Pancreas (tissue), 10 donors: ENCODE data around the gene EDN1. TPM values are rescaled to one million over a fixed set of nuclear protein-coding genes. Genes with fewer than 3 reads are reported as not detected.
"Not testable (repeated sequence)": the region's sequence is repeated elsewhere in the genome, so short reads cannot be mapped to it uniquely, and the experiment has no call there.

Experiments
- ATAC-seq, 4 donors: fragments of 200-7000 bp; cut with Tn5 transposase; one replicate each; pipeline versions ENCODE4 v1.8.0 to v1.9.1; 2020; ENCODE audit warnings: mild to moderate bottlenecking in 4 of 4, moderate library complexity in 4 of 4
- DNase-seq, 6 donors: peaks; one replicate each; pipeline ENCODE4 v3.0.0-alpha.2; 2020
- FAIRE-seq: peaks from 2 replicates; lab custom pipeline; 2012; peaks lifted over from hg19 to GRCh38; lab: Jason Lieb, UNC
- H3K27ac ChIP-seq, 4 donors: fragments of 200-600 bp; sonication (generic); 1 replicate in 3 of 4; 2 replicates in 1 of 4; pipeline versions ENCODE4 v1.5.0 to v1.8.0; 2020
- H3K27me3 ChIP-seq, 4 donors: fragments of 200-600 bp; one replicate each; pipeline ENCODE4 v1.8.0; 2021
- H3K36me3 ChIP-seq, 3 donors: fragments of 200-600 bp; sonication (generic) in 1 of 3; one replicate each; pipeline versions ENCODE4 v1.5.0 to v1.8.0; 2020 to 2021
- H3K4me1 ChIP-seq, 3 donors: fragments of 200-600 bp; one replicate each; pipeline ENCODE4 v1.8.0; 2021
- H3K4me3 ChIP-seq, 4 donors: fragments of 200-600 bp; sonication (generic) in 2 of 4; one replicate each; pipeline versions ENCODE4 v1.5.0 to v1.8.0; 2020 to 2021
- H3K9me3 ChIP-seq, 4 donors: fragments of 200-600 bp; one replicate each; pipeline ENCODE4 v1.8.0; 2021
- WGBS, 2 donors: extraction: QIAGEN DNeasy Blood & Tissue Kit; methylation state at CpG; one replicate each; pipeline ENCODE4 v1.1.7; 2013; 5-methylcytosine and 5-hydroxymethylcytosine counted together
- intact Hi-C, 3 donors: fragments of 100-400 bp; cut with DNase I; formaldehyde crosslinking; loops; one replicate each; pipeline versions ENCODE4 v1.11.1 to v1.14.2; 2022
- polyA plus RNA-seq, 2 donors: library from polyadenylated mRNA; stranded (reverse); fragments of 200-250 nt; gene quantifications; one replicate each; pipeline ENCODE4 v1.2.3, GENCODE V29; 2013
- total RNA-seq, 6 donors: library from RNA; stranded (reverse); fragmentation: NEBNext Ultra II Directional in 4 of 6; extraction: Animal tissue kit (Norgen Biotek cat#: 25700) in 4 of 6; gene quantifications; one replicate each; pipeline versions ENCODE4 v1.2.1 to v1.2.4, GENCODE V29; 2021 to 2023
- TF ChIP-seq, protein P1 (sequence below), 4 donors: fragments of 200-600 bp; sonication (generic) in 3 of 4; IDR thresholded peaks; one replicate each; pipeline versions ENCODE4 v1.5.0 to v1.8.0; 2021; ENCODE audit warnings: antibody characterized with exemption in 4 of 4
- donor health status: healthy with polysubstance abuse.
- donor health status: DM: no; HTN: no; CAD: no; lungs with moderate emphysema.
- donor health status: DM: no; HTN: no; CAD: no.
- donor health status: control.
- donor health status: control.
- donor health status: Bipolar disorder and iron deficiency.
- donor health status: DM: yes; HTN: yes; CAD: no.
- donor health status: DM: no; HTN: no; CAD: no.
- donor health status: DM: no; HTN: no; CAD: no.
- donor health status: DM: yes; HTN: yes; CAD: no.

The EDN1 gene
- total and polyA plus RNA-seq, 8 donors, result 2.4 to 16.0 (median 5.0) TPM

- peak in 5 of 6 donors; percentile 41 to 70 (median 57) for DNase-seq
- no peaks in the 10 kb centered on the region for H3K9me3 ChIP-seq
- H3K27ac ChIP-seq, result peak overlapping the region; percentile 51 to 78 (median 64)
- no peak for FAIRE-seq
- H3K36me3 ChIP-seq, result no peaks in the 10 kb centered on the region
- no peak overlapping the region for H3K4me3 ChIP-seq
- intact Hi-C loops, result no loop called here
- ATAC-seq, result peak; percentile 82 to 92 (median 86)
- no peaks in the 10 kb centered on the region for H3K27me3 ChIP-seq
- WGBS, 2 donors, result 20 to 21% methylated on average over 8 of the region's 8 CpGs
- peaks cover 0 to 12% (median 5%) of the 10 kb centered on the region in 3 donors for H3K4me1 ChIP-seq
- TF ChIP-seq, protein P1, sequence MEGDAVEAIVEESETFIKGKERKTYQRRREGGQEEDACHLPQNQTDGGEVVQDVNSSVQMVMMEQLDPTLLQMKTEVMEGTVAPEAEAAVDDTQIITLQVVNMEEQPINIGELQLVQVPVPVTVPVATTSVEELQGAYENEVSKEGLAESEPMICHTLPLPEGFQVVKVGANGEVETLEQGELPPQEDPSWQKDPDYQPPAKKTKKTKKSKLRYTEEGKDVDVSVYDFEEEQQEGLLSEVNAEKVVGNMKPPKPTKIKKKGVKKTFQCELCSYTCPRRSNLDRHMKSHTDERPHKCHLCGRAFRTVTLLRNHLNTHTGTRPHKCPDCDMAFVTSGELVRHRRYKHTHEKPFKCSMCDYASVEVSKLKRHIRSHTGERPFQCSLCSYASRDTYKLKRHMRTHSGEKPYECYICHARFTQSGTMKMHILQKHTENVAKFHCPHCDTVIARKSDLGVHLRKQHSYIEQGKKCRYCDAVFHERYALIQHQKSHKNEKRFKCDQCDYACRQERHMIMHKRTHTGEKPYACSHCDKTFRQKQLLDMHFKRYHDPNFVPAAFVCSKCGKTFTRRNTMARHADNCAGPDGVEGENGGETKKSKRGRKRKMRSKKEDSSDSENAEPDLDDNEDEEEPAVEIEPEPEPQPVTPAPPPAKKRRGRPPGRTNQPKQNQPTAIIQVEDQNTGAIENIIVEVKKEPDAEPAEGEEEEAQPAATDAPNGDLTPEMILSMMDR (IDR thresholded peaks at IDR 0.05), result no peak
Observed at GRCh38 chr6:12313992-12314589, 23.9 kb downstream of the EDN1 start.

- no peaks in the 10 kb centered on the region for H3K36me3 ChIP-seq
- peaks cover 0 to 12% (median 5%) of the 10 kb centered on the region in 3 donors for H3K4me1 ChIP-seq
- ATAC-seq (no peak), DNase-seq (no peak), FAIRE-seq (no peak)
- H3K27me3 ChIP-seq, result no peaks in the 10 kb centered on the region
- H3K9me3 ChIP-seq, result no peaks in the 10 kb centered on the region
- peak overlapping the region; percentile 51 to 78 (median 64) for H3K27ac ChIP-seq
- no peak overlapping the region for H3K4me3 ChIP-seq
- intact Hi-C loops, result no loop called here
- WGBS, 2 donors, result 89% methylated on average over 5 of the region's 5 CpGs
- TF ChIP-seq, protein P1 (IDR thresholded peaks at IDR 0.05), result no peak
Observed at GRCh38 chr6:12314751-12315150, 24.6 kb downstream of the EDN1 start.

- intact Hi-C loops, result no loop called here
- Histone ChIP-seq H3K4me3 (no peak overlapping the region), H3K27me3 (no peaks in the 10 kb centered on the region), H3K36me3 (no peaks in the 10 kb centered on the region), H3K9me3 (no peaks in the 10 kb centered on the region), H3K27ac (peak overlapping the region in 2 of 4 donors; percentile 70 to 78), H3K4me1 (peaks cover 0 to 9% (median 5%) of the 10 kb centered on the region in 3 donors)
- ATAC-seq, result no peak
- TF ChIP-seq, protein P1 (IDR thresholded peaks at IDR 0.05), result no peak
- WGBS, 2 donors, result 60 to 66% methylated on average over 5 of the region's 5 CpGs
- DNase-seq, result no peak
- FAIRE-seq, result no peak
Observed at GRCh38 chr6:12315292-12316081, 25.3 kb downstream of the EDN1 start.

GRCh38 chr6:12318749-12319148 is 28.6 kb downstream of the EDN1 start:
- Histone ChIP-seq H3K4me3 (no peak overlapping the region), H3K4me1 (peaks cover 0 to 3% (median 2%) of the 10 kb centered on the region in 3 donors), H3K36me3 (no peaks in the 10 kb centered on the region), H3K9me3 (no peaks in the 10 kb centered on the region), H3K27me3 (no peaks in the 10 kb centered on the region), H3K27ac (no peak overlapping the region)
- DNase-seq (no peak), ATAC-seq (no peak), FAIRE-seq (no peak)
- intact Hi-C loops, result no loop called here
- TF ChIP-seq, protein P1 (IDR thresholded peaks at IDR 0.05), result no peak
- WGBS, 2 donors, result 77 to 87% methylated on average over 2 of the region's 2 CpGs

GRCh38 chr6:12320074-12320473 is 29.9 kb downstream of the EDN1 start:
- H3K9me3 ChIP-seq, DNase-seq, H3K27me3 ChIP-seq, H3K27ac ChIP-seq, intact Hi-C loops, H3K4me3 ChIP-seq, ATAC-seq, H3K4me1 ChIP-seq, H3K36me3 ChIP-seq, FAIRE-seq: not testable (repeated sequence)
- 89 to 98% methylated on average over 5 of the region's 5 CpGs for WGBS, 2 donors
